ENCODE measurements around the gene PHF12.

DNA sequence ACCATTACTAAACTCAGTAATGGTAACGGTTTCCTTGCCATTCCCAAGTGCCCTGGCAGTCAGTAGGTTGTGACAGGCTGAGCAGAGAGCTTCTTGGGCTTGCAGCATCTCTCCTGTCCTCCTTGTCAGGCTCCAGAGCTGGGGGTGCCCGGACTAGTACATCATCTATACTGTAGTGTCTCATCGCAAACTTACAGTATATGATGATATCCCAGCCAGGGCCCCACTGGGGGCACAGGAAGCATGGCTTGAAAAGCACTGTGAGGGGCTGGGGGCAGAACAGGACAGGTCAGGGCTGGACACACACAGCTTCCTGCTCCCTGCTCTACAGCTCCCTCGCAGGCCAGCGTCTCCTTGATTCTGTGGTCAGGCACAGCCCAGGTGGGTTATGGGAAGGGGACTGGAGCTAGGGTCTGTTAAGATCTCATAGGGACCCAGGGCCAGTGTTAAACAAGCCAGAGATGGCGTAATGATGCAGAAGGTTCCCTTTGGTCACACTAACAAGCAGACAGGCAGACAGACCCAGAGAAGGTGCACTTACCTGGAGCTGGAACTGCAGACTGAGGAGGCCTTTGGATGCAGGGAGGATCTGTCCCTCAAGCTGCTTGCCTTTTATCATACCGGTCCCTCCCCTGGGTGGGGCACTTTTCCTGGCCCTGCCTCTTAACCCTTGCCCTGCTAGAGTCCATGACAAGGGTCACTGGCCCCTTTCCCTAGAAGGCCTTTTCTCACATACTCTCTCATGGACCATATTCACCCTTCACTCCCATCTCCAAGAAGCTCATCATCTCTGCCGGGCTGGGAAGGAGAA, 89.7 kb downstream of the PHF12 start:
- TF ChIP-seq, protein P1, sequence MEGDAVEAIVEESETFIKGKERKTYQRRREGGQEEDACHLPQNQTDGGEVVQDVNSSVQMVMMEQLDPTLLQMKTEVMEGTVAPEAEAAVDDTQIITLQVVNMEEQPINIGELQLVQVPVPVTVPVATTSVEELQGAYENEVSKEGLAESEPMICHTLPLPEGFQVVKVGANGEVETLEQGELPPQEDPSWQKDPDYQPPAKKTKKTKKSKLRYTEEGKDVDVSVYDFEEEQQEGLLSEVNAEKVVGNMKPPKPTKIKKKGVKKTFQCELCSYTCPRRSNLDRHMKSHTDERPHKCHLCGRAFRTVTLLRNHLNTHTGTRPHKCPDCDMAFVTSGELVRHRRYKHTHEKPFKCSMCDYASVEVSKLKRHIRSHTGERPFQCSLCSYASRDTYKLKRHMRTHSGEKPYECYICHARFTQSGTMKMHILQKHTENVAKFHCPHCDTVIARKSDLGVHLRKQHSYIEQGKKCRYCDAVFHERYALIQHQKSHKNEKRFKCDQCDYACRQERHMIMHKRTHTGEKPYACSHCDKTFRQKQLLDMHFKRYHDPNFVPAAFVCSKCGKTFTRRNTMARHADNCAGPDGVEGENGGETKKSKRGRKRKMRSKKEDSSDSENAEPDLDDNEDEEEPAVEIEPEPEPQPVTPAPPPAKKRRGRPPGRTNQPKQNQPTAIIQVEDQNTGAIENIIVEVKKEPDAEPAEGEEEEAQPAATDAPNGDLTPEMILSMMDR (IDR thresholded peaks at IDR 0.05; ENCODE audit: low read depth, low read length): no peak
- no peak for TF ChIP-seq EZH2phosphoT487 (IDR thresholded peaks at IDR 0.05; ENCODE audit: low read depth)

All from OCI-LY3 (cell line).